Panc1 (cell line): ENCODE data around the gene RAPGEF3.

Source experiments
- CTCF ChIP-seq: fragments of 450-650 bp; IDR thresholded peaks from 2 replicates; pipeline ENCODE4 v1.5.1; 2017; ENCODE audit warnings: mild to moderate bottlenecking
- REST ChIP-seq, 2 experiments: IDR thresholded peaks; 2 replicates each; pipeline ENCODE4 v1.6.1; 2011 to 2012; ENCODE audit warnings: low read depth in 2 of 2, control low read depth in 1 of 2, low read length in 1 of 2, mild to moderate bottlenecking in 1 of 2, moderate library complexity in 1 of 2; ENCODE audit not compliant: insufficient read depth in 1 of 2

GRCh38 chr12:47776471-47777143 lies 17.9 kb upstream of the RAPGEF3 start:
- no peak for TF ChIP-seq REST (IDR thresholded peaks at IDR 0.05; ENCODE audit: insufficient read depth in 1 of 2, low read depth in 2 of 2, low read length in 1 of 2)
- no peak for TF ChIP-seq CTCF
